Measurements from ENCODE around the gene SOCS6.

SOCS6 gene

GRCh38 chr18:70250781-70251180, 38.1 kb upstream of the SOCS6 start:
- Histone ChIP-seq H3K79me2 (ENCODE audit: insufficient read depth, low read depth) (no peaks in the 10 kb centered on the region), H3K27me3 (ENCODE audit: insufficient read depth, low read depth) (no peaks in the 10 kb centered on the region), H3K27ac (no peak overlapping the region), H3K9ac (no peak overlapping the region), H3K36me3 (ENCODE audit: insufficient read depth) (no peaks in the 10 kb centered on the region), H2AFZ (ENCODE audit: low read depth) (no peak overlapping the region), H3K4me1 (ENCODE audit: low read depth, poor library complexity, severe bottlenecking) (no peaks in the 10 kb centered on the region), H3K4me3 (IDR thresholded peaks at IDR 0.05; ENCODE audit: insufficient read depth, low read depth, low read length) (no peak overlapping the region), H3K4me2 (no peak overlapping the region), H4K20me1 (ENCODE audit: insufficient read depth) (no peaks in the 10 kb centered on the region)
- no peak for TF ChIP-seq CTCF (conservative IDR thresholded peaks at IDR 0.05; ENCODE audit: low read depth, low read length)

DNA sequence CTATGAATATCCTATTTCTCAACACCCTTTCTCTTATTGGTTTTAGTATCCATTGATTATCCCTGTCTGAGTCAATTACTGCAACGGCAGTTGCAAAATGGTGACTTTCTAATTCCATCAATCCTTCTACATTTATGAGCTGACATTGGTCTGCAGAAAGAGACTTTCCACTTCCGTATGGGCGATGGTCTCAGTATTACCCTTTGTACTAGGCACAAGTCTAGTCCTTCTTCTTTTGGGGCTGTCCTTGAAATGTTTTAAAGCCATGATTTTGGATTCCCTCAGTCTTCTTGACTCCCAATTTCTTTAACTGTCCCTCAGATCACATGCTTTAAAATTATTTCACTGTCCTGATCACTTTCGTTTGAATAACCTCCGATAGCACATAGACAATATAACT, 32.7 kb upstream of the SOCS6 start:
- H3K4me1 ChIP-seq (ENCODE audit: low read depth, poor library complexity, severe bottlenecking): no peaks in the 10 kb centered on the region
- no peak overlapping the region for H3K4me3 ChIP-seq (IDR thresholded peaks at IDR 0.05; ENCODE audit: insufficient read depth, low read depth, low read length)
- no peaks in the 10 kb centered on the region for H3K79me2 ChIP-seq (ENCODE audit: insufficient read depth, low read depth)
- no peaks in the 10 kb centered on the region for H4K20me1 ChIP-seq (ENCODE audit: insufficient read depth)
- H3K36me3 ChIP-seq (ENCODE audit: insufficient read depth): no peaks in the 10 kb centered on the region
- no peak overlapping the region for H3K9ac ChIP-seq
- no peak for TF ChIP-seq CTCF (conservative IDR thresholded peaks at IDR 0.05; ENCODE audit: low read depth, low read length)
- no peak overlapping the region for H2AFZ ChIP-seq (ENCODE audit: low read depth)
- no peak overlapping the region for H3K27ac ChIP-seq
- no peaks in the 10 kb centered on the region for H3K27me3 ChIP-seq (ENCODE audit: insufficient read depth, low read depth)
- no peak overlapping the region for H3K4me2 ChIP-seq

GRCh38 chr18:70256994-70257393, 31.9 kb upstream of the SOCS6 start:
- no peaks in the 10 kb centered on the region for H3K4me1 ChIP-seq (ENCODE audit: low read depth, poor library complexity, severe bottlenecking)
- H3K36me3 ChIP-seq (ENCODE audit: insufficient read depth): no peaks in the 10 kb centered on the region
- H4K20me1 ChIP-seq (ENCODE audit: insufficient read depth): no peaks in the 10 kb centered on the region
- no peak overlapping the region for H2AFZ ChIP-seq (ENCODE audit: low read depth)
- no peak for TF ChIP-seq CTCF (conservative IDR thresholded peaks at IDR 0.05; ENCODE audit: low read depth, low read length)
- H3K4me2 ChIP-seq: no peak overlapping the region
- no peak overlapping the region for H3K4me3 ChIP-seq (IDR thresholded peaks at IDR 0.05; ENCODE audit: insufficient read depth, low read depth, low read length)
- H3K27ac ChIP-seq: no peak overlapping the region
- H3K9ac ChIP-seq: no peak overlapping the region
- no peaks in the 10 kb centered on the region for H3K27me3 ChIP-seq (ENCODE audit: insufficient read depth, low read depth)
- no peaks in the 10 kb centered on the region for H3K79me2 ChIP-seq (ENCODE audit: insufficient read depth, low read depth)

DNA sequence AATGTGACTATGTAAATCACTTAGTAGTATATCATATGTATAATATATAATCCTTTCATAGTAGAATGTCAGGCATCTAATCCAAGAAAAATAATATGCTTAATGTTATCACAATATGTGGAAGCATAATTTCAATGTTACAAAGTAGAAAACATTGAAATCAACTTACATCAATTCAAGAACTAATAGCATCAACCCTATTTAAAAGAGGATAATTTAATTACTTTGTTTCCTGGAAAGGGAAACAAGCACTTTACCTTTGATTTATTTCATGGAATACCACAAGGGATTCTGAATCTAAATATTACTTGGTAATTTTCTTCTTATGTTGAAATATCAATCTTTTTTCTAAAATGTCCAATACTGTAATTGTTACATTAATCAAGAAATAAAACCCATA, 30.6 kb upstream of the SOCS6 start:
- Histone ChIP-seq H2AFZ (ENCODE audit: low read depth) (no peak overlapping the region), H4K20me1 (ENCODE audit: insufficient read depth) (no peaks in the 10 kb centered on the region), H3K27me3 (ENCODE audit: insufficient read depth, low read depth) (no peaks in the 10 kb centered on the region), H3K4me3 (IDR thresholded peaks at IDR 0.05; ENCODE audit: insufficient read depth, low read depth, low read length) (no peak overlapping the region), H3K27ac (no peak overlapping the region), H3K36me3 (ENCODE audit: insufficient read depth) (no peaks in the 10 kb centered on the region), H3K9ac (no peak overlapping the region), H3K4me1 (ENCODE audit: low read depth, poor library complexity, severe bottlenecking) (no peaks in the 10 kb centered on the region), H3K79me2 (ENCODE audit: insufficient read depth, low read depth) (no peaks in the 10 kb centered on the region), H3K4me2 (no peak overlapping the region)
- no peak for TF ChIP-seq CTCF (conservative IDR thresholded peaks at IDR 0.05; ENCODE audit: low read depth, low read length)

- H3K79me2 ChIP-seq (ENCODE audit: insufficient read depth, low read depth): no peaks in the 10 kb centered on the region
- no peak for TF ChIP-seq CTCF (conservative IDR thresholded peaks at IDR 0.05; ENCODE audit: low read depth, low read length)
- no peaks in the 10 kb centered on the region for H3K36me3 ChIP-seq (ENCODE audit: insufficient read depth)
- H3K4me2 ChIP-seq: no peak overlapping the region
- H2AFZ ChIP-seq (ENCODE audit: low read depth): no peak overlapping the region
- H3K4me1 ChIP-seq (ENCODE audit: low read depth, poor library complexity, severe bottlenecking): no peaks in the 10 kb centered on the region
- no peaks in the 10 kb centered on the region for H4K20me1 ChIP-seq (ENCODE audit: insufficient read depth)
- H3K9ac ChIP-seq: no peak overlapping the region
- no peak overlapping the region for H3K4me3 ChIP-seq (IDR thresholded peaks at IDR 0.05; ENCODE audit: insufficient read depth, low read depth, low read length)
- H3K27me3 ChIP-seq (ENCODE audit: insufficient read depth, low read depth): no peaks in the 10 kb centered on the region
- no peak overlapping the region for H3K27ac ChIP-seq
Measured at GRCh38 chr18:70260683-70261082, 28.2 kb upstream of the SOCS6 start.
